GM12891 (cell line): ENCODE measurements around the gene SMIM36.

ENCODE experiments used
- POLR2A ChIP-seq: IDR thresholded peaks from 2 replicates; pipeline ENCODE4 v1.6.1; 2011; ENCODE audit warnings: low read depth, low read length, control low read depth
- POLR2AphosphoS5 ChIP-seq: IDR thresholded peaks from 2 replicates; pipeline ENCODE4 v1.6.1; 2011; ENCODE audit warnings: low read depth, low read length, control low read depth
- SPI1 ChIP-seq: IDR thresholded peaks from 2 replicates; pipeline ENCODE4 v1.6.1; 2011; ENCODE audit warnings: low read depth, low read length, control low read depth

- no peak for TF ChIP-seq POLR2AphosphoS5
- TF ChIP-seq SPI1, result peak; percentile 57
- TF ChIP-seq POLR2A, result no peak
These were observed 86.2 kb downstream of the SMIM36 start for GRCh38 chr17:55424893-55425540.
